ENCODE measurements around the gene CYP4F22. TPM values are rescaled to one million over a fixed set of nuclear protein-coding genes. Genes with fewer than 3 reads are reported as not detected.

The CYP4F22 gene
- total RNA-seq, 1 donor from 2014 or later: not detected

GRCh38 chr19:15555021-15555420 lies 46.7 kb downstream of the CYP4F22 start:
- Histone ChIP-seq H3K4me2 (no peak overlapping the region), H3F3A (ENCODE audit: low read depth) (peaks cover 10% of the 10 kb centered on the region), H3K79me2 (ENCODE audit: low read depth) (no peaks in the 10 kb centered on the region), H2AFZ (replicated peaks) (no peak overlapping the region), H3K9ac (no peak overlapping the region), H3K27ac (no peak overlapping the region), H3K4me3 (no peak overlapping the region), H3K36me3 (no peaks in the 10 kb centered on the region), H3K27me3 (peaks cover 7% of the 10 kb centered on the region), H4K20me1 (ENCODE audit: low read depth) (no peaks in the 10 kb centered on the region), H3K9me3 (ENCODE audit: low read depth) (no peaks in the 10 kb centered on the region), H3K4me1 (no peaks in the 10 kb centered on the region)
- no peak overlapping the region for H3K27ac Mint-ChIP-seq
- H3K9me3 Mint-ChIP-seq: no peaks in the 10 kb centered on the region
- peaks cover 13% of the 10 kb centered on the region for H3K27me3 Mint-ChIP-seq (ENCODE audit: insufficient read depth, low read depth)
- H3K4me1 Mint-ChIP-seq: peaks cover 9% of the 10 kb centered on the region
- no peak overlapping the region for H3K4me3 Mint-ChIP-seq
- no peak for DNase-seq (ENCODE audit: low spot score)
- no peak for TF ChIP-seq CTCF (IDR thresholded peaks at IDR 0.05)
- TF ChIP-seq EZH2 (IDR thresholded peaks at IDR 0.05): no peak
- TF ChIP-seq EZH2phosphoT487 (IDR thresholded peaks at IDR 0.05): no peak
- H3K36me3 Mint-ChIP-seq: no peaks in the 10 kb centered on the region

GRCh38 chr19:15555759-15556633 lies 47.7 kb downstream of the CYP4F22 start:
- Mint-ChIP-seq H3K4me3 (peak overlapping the region; percentile 74), H3K36me3 (no peaks in the 10 kb centered on the region)

GRCh38 chr19:15556634-15557181 lies 48.4 kb downstream of the CYP4F22 start:
- Mint-ChIP-seq H3K4me1 (peaks cover 9% of the 10 kb centered on the region), H3K27me3 (ENCODE audit: insufficient read depth, low read depth) (peaks cover 13% of the 10 kb centered on the region), H3K36me3 (no peaks in the 10 kb centered on the region), H3K9me3 (no peaks in the 10 kb centered on the region), H3K4me3 (peak overlapping the region; percentile 74), H3K27ac (no peak overlapping the region)
- no peak overlapping the region for H3K9ac ChIP-seq
- TF ChIP-seq EZH2phosphoT487 (IDR thresholded peaks at IDR 0.05): no peak
- TF ChIP-seq CTCF (IDR thresholded peaks at IDR 0.05): no peak
- TF ChIP-seq EZH2 (IDR thresholded peaks at IDR 0.05): no peak
- no peaks in the 10 kb centered on the region for H3K4me1 ChIP-seq
- DNase-seq (ENCODE audit: low spot score): no peak
- no peaks in the 10 kb centered on the region for H3K9me3 ChIP-seq (ENCODE audit: low read depth)
- peaks cover 7% of the 10 kb centered on the region for H3K27me3 ChIP-seq
- H3K4me3 ChIP-seq: no peak overlapping the region
- no peaks in the 10 kb centered on the region for H3K79me2 ChIP-seq (ENCODE audit: low read depth)
- no peak overlapping the region for H3K4me2 ChIP-seq
- no peaks in the 10 kb centered on the region for H3K36me3 ChIP-seq
- H3K27ac ChIP-seq: no peak overlapping the region
- peak overlapping the region; percentile 77 for H2AFZ ChIP-seq (replicated peaks)
- peaks cover 10% of the 10 kb centered on the region for H3F3A ChIP-seq (ENCODE audit: low read depth)
- H4K20me1 ChIP-seq (ENCODE audit: low read depth): no peaks in the 10 kb centered on the region

More at GRCh38 chr19:15555759-15556633, 47.7 kb downstream of the CYP4F22 start:
- Histone ChIP-seq H3K79me2 (ENCODE audit: low read depth) (no peaks in the 10 kb centered on the region), H3K27me3 (peaks cover 7% of the 10 kb centered on the region), H3K9me3 (ENCODE audit: low read depth) (no peaks in the 10 kb centered on the region), H3K4me1 (no peaks in the 10 kb centered on the region), H3K4me3 (peak overlapping the region; percentile 7), H4K20me1 (ENCODE audit: low read depth) (no peaks in the 10 kb centered on the region), H2AFZ (replicated peaks) (peak overlapping the region; percentile 77), H3K36me3 (no peaks in the 10 kb centered on the region), H3K4me2 (peak overlapping the region; percentile 60), H3K9ac (no peak overlapping the region), H3F3A (ENCODE audit: low read depth) (peaks cover 10% of the 10 kb centered on the region), H3K27ac (no peak overlapping the region)
- Mint-ChIP-seq H3K27me3 (ENCODE audit: insufficient read depth, low read depth) (peaks cover 13% of the 10 kb centered on the region), H3K27ac (no peak overlapping the region), H3K9me3 (no peaks in the 10 kb centered on the region), H3K4me1 (peaks cover 9% of the 10 kb centered on the region)
- TF ChIP-seq EZH2phosphoT487 (IDR thresholded peaks at IDR 0.05) (peak; percentile 13), CTCF (IDR thresholded peaks at IDR 0.05) (peak; percentile 71), EZH2 (IDR thresholded peaks at IDR 0.05) (no peak)
- peak; percentile 91 for DNase-seq (ENCODE audit: low spot score)

Measured in neural progenitor cell (in vitro differentiated cells).